HG02884 (cell line): Measurements from ENCODE around the gene CUEDC2.

Experiments
- ATAC-seq: cut with Tn5 transposase; IDR thresholded peaks from one replicate; pipeline ENCODE4 v1.9.1; 2021; ENCODE audit warnings: mild to moderate bottlenecking, moderate library complexity; ENCODE audit not compliant: unreplicated experiment

The CUEDC2 gene

GRCh38 chr10:102375867-102376266 lies 56.5 kb downstream of the CUEDC2 start:
- no peak for ATAC-seq

- no peak for ATAC-seq
Observed at GRCh38 chr10:102375250-102375649, 57.1 kb downstream of the CUEDC2 start.
